ENCODE results near the gene MRPL53. TPM values are rescaled to one million over a fixed set of nuclear protein-coding genes. Genes with fewer than 3 reads are reported as not detected.
"Not testable (repeated sequence)": the region's sequence is repeated elsewhere in the genome, so short reads cannot be mapped to it uniquely, and the experiment has no call there.

Gene MRPL53
- total and polyA plus RNA-seq, 10 donors: 13.0 to 86.7 (median 67.3) TPM

GRCh38 chr2:74448771-74449170, 23.7 kb downstream of the MRPL53 start:
- TF ChIP-seq CTCF (IDR thresholded peaks at IDR 0.05 in 8 of 11, conservative IDR thresholded peaks at IDR 0.05 in 3 of 11): no peak
- TF ChIP-seq POLR2A (IDR thresholded peaks at IDR 0.05): no peak
- no peak for TF ChIP-seq POLR2AphosphoS5 (IDR thresholded peaks at IDR 0.05)
- no peak overlapping the region for H3K4me3 ChIP-seq
- no peak for DNase-seq
- no peaks in the 10 kb centered on the region for H3K36me3 ChIP-seq
- intact Hi-C loops (cut with DNase I; ENCODE audit: low total_unique reads): no loop called here
- 80 to 96% (median 94%) methylated on average over 2 of the region's 2 CpGs for WGBS, 5 donors
- H3K9me3 ChIP-seq: no peaks in the 10 kb centered on the region
- peaks cover 0 to 16% (median 2%) of the 10 kb centered on the region in 6 donors for H3K4me1 ChIP-seq
- peaks cover 0 to 8% (median 0%) of the 10 kb centered on the region in 7 donors for H3K27me3 ChIP-seq (replicated peaks in 1 of 7)
- no peak overlapping the region for H3K27ac ChIP-seq

GRCh38 chr2:74447230-74447999, 25.1 kb downstream of the MRPL53 start:
- no peak overlapping the region for H3K4me3 ChIP-seq
- WGBS, 5 donors: 90 to 97% (median 94%) methylated on average over 5 of the region's 5 CpGs
- intact Hi-C loops (cut with DNase I; ENCODE audit: low total_unique reads): no loop called here

GRCh38 chr2:74444498-74445318, 27.8 kb downstream of the MRPL53 start:
- no peak overlapping the region for H3K27ac ChIP-seq
- TF ChIP-seq POLR2A (IDR thresholded peaks at IDR 0.05) (no peak), POLR2AphosphoS5 (IDR thresholded peaks at IDR 0.05) (no peak), CTCF (IDR thresholded peaks at IDR 0.05 in 8 of 11, conservative IDR thresholded peaks at IDR 0.05 in 3 of 11) (no peak)
- H3K4me1 ChIP-seq: peaks cover 13 to 37% (median 28%) of the 10 kb centered on the region in 6 donors
- H3K4me3 ChIP-seq: no peak overlapping the region
- H3K36me3 ChIP-seq: no peaks in the 10 kb centered on the region
- DNase-seq: peak; percentile 43
- intact Hi-C loops (cut with DNase I; ENCODE audit: low total_unique reads): no loop called here
- 18 to 33% (median 27%) methylated on average over 5 of the region's 5 CpGs for WGBS, 5 donors
- H3K27me3 ChIP-seq (replicated peaks in 1 of 7): peaks cover 0 to 48% (median 24%) of the 10 kb centered on the region in 7 donors
- no peaks in the 10 kb centered on the region for H3K9me3 ChIP-seq

More at GRCh38 chr2:74447230-74447999, 25.1 kb downstream of the MRPL53 start:
- H3K9me3 ChIP-seq: no peaks in the 10 kb centered on the region
- H3K27me3 ChIP-seq (replicated peaks in 1 of 7): peaks cover 0 to 21% (median 2%) of the 10 kb centered on the region in 7 donors
- peak; percentile 11 for DNase-seq
- H3K36me3 ChIP-seq: no peaks in the 10 kb centered on the region
- no peak overlapping the region for H3K27ac ChIP-seq
- TF ChIP-seq CTCF (IDR thresholded peaks at IDR 0.05 in 8 of 11, conservative IDR thresholded peaks at IDR 0.05 in 3 of 11) (no peak), POLR2AphosphoS5 (IDR thresholded peaks at IDR 0.05) (no peak), POLR2A (IDR thresholded peaks at IDR 0.05) (no peak)
- H3K4me1 ChIP-seq: peaks cover 0 to 11% (median 2%) of the 10 kb centered on the region in 6 donors

- H3K27ac ChIP-seq; H3K9me3 ChIP-seq; intact Hi-C loops (cut with DNase I; ENCODE audit: low total_unique reads); H3K36me3 ChIP-seq: not testable (repeated sequence)
- Histone ChIP-seq H3K4me3 (peak overlapping the region in 1 of 8 donors; percentile 68), H3K4me1 (peaks cover 13 to 50% (median 34%) of the 10 kb centered on the region in 6 donors), H3K27me3 (replicated peaks in 1 of 7) (peaks cover 0 to 54% (median 24%) of the 10 kb centered on the region in 7 donors)
- peak; percentile 29 for DNase-seq
- WGBS, 5 donors: 93 to 96% (median 95%) methylated on average over 16 of the region's 16 CpGs
Observed at GRCh38 chr2:74442483-74443297, 29.8 kb downstream of the MRPL53 start.

Data from spleen (tissue), 11 donors.